Measurements from ENCODE around the gene HFM1. TPM values are rescaled to one million over a fixed set of nuclear protein-coding genes. Genes with fewer than 3 reads are reported as not detected.

Gene HFM1
- total and polyA plus RNA-seq, 9 of the 15 experiments (the other 6 are each of a cell fraction or from before 2014, with no cell fraction given): 1.5 to 6.4 (median 3.7) TPM

- 0 out of 2 replicates have a peak, but pooled peaks have one; percentile 39 for TF ChIP-seq DIDO1 (tag; IDR thresholded peaks at IDR 0.05; ENCODE audit: low read depth)
- TF ChIP-seq TARDBP (IDR thresholded peaks at IDR 0.05): 0 out of 2 replicates have a peak, but pooled peaks have one; percentile 18
- peak; percentile 71 for TF ChIP-seq HNRNPLL (IDR thresholded peaks at IDR 0.05; ENCODE audit: low read depth, low read length, poor library complexity, severe bottlenecking)
- TF ChIP-seq SMARCC2 (IDR thresholded peaks at IDR 0.05; ENCODE audit: low read depth): 0 out of 2 replicates have a peak, but pooled peaks have one; percentile 14
- no peak for TF ChIP-seq JUND (IDR thresholded peaks at IDR 0.05; ENCODE audit: borderline replicate concordance, low read depth, low read length)
- no peak; the same call in 2 of the 3 replicates for TF ChIP-seq JUND (tag; IDR thresholded peaks at IDR 0.05; ENCODE audit: borderline replicate concordance, low read depth, low read length)
- peak; percentile 15; the same call in 1 of the 2 replicates for TF ChIP-seq MXI1 (IDR thresholded peaks at IDR 0.05; ENCODE audit: low read depth, low read length)
- peak; percentile 75 for TF ChIP-seq SAP30 (IDR thresholded peaks at IDR 0.05; ENCODE audit: borderline replicate concordance, insufficient read depth, low read depth, low read length, poor library complexity, severe bottlenecking)
- TF ChIP-seq ZNF444 (CRISPR knock-in tag; IDR thresholded peaks at IDR 0.05): no peak
- TF ChIP-seq CHD7 (IDR thresholded peaks at IDR 0.05; ENCODE audit: low read depth, low read length): no peak
- TF ChIP-seq TAF1 (IDR thresholded peaks at IDR 0.05; ENCODE audit: control insufficient read depth, extremely low read depth, insufficient read depth, low read length, severe bottlenecking): peak; percentile 78
- TF ChIP-seq CBFB (CRISPR knock-in tag; IDR thresholded peaks at IDR 0.05): no peak
- TF ChIP-seq, protein P1, sequence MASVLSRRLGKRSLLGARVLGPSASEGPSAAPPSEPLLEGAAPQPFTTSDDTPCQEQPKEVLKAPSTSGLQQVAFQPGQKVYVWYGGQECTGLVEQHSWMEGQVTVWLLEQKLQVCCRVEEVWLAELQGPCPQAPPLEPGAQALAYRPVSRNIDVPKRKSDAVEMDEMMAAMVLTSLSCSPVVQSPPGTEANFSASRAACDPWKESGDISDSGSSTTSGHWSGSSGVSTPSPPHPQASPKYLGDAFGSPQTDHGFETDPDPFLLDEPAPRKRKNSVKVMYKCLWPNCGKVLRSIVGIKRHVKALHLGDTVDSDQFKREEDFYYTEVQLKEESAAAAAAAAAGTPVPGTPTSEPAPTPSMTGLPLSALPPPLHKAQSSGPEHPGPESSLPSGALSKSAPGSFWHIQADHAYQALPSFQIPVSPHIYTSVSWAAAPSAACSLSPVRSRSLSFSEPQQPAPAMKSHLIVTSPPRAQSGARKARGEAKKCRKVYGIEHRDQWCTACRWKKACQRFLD (CRISPR knock-in tag; IDR thresholded peaks at IDR 0.05): peak; percentile 82
Measured at GRCh38 chr1:91404151-91405012, at the start of gene HFM1 (continued).

Data from K562 (cell line).